ENCODE measurements around the gene CACNB4.
A peak's percentile ranks its signal among the peaks of the same experiment; 100 is the strongest.
"Not testable (repeated sequence)": the region's sequence is repeated elsewhere in the genome, so short reads cannot be mapped to it uniquely, and the experiment has no call there.

CACNB4 gene

GRCh38 chr2:151810489-151810888 lies 288.4 kb downstream of the CACNB4 start:
- DNase-seq = no peak

- DNase-seq = no peak
Observed at GRCh38 chr2:151809073-151809383, 289.8 kb downstream of the CACNB4 start.

GRCh38 chr2:151808258-151809072 lies 290.4 kb downstream of the CACNB4 start:
- DNase-seq = no peak

GRCh38 chr2:151805961-151806360 lies 292.9 kb downstream of the CACNB4 start:
- DNase-seq = no peak

GRCh38 chr2:151805343-151805742 lies 293.5 kb downstream of the CACNB4 start:
- DNase-seq = no peak

GRCh38 chr2:151803811-151804210 lies 295.0 kb downstream of the CACNB4 start:
- no peak for DNase-seq

- no peak for DNase-seq
Observed at GRCh38 chr2:151802315-151802714, 296.5 kb downstream of the CACNB4 start.

- no peak for DNase-seq
Observed at GRCh38 chr2:151799886-151800292, 299.0 kb downstream of the CACNB4 start.

GRCh38 chr2:151796774-151797173 lies 302.1 kb downstream of the CACNB4 start:
- peak; percentile 3 for DNase-seq

- peak; percentile 16 for DNase-seq
Observed at GRCh38 chr2:151795646-151796240, 303.1 kb downstream of the CACNB4 start.

- not testable (repeated sequence) for DNase-seq
Observed at GRCh38 chr2:151794422-151794821, 304.4 kb downstream of the CACNB4 start.

- DNase-seq = no peak
Observed at GRCh38 chr2:151793123-151793522, 305.7 kb downstream of the CACNB4 start.

- no peak for DNase-seq
Observed at GRCh38 chr2:151792589-151792988, 306.3 kb downstream of the CACNB4 start.

- no peak for DNase-seq
Observed at GRCh38 chr2:151791545-151791944, 307.3 kb downstream of the CACNB4 start.

GRCh38 chr2:151790689-151791088 lies 308.2 kb downstream of the CACNB4 start:
- DNase-seq = no peak

- DNase-seq = no peak
Observed at GRCh38 chr2:151789055-151789834, 309.6 kb downstream of the CACNB4 start.

GRCh38 chr2:151786483-151786882 lies 312.4 kb downstream of the CACNB4 start:
- no peak for DNase-seq

GRCh38 chr2:151786077-151786476 lies 312.8 kb downstream of the CACNB4 start:
- no peak for DNase-seq

GRCh38 chr2:151783133-151783520 lies 315.7 kb downstream of the CACNB4 start:
- no peak for DNase-seq

Measured in fibroblast of skin of abdomen (primary cell).